ENCODE data around the gene CARMIL1.

- TF ChIP-seq, protein P1, sequence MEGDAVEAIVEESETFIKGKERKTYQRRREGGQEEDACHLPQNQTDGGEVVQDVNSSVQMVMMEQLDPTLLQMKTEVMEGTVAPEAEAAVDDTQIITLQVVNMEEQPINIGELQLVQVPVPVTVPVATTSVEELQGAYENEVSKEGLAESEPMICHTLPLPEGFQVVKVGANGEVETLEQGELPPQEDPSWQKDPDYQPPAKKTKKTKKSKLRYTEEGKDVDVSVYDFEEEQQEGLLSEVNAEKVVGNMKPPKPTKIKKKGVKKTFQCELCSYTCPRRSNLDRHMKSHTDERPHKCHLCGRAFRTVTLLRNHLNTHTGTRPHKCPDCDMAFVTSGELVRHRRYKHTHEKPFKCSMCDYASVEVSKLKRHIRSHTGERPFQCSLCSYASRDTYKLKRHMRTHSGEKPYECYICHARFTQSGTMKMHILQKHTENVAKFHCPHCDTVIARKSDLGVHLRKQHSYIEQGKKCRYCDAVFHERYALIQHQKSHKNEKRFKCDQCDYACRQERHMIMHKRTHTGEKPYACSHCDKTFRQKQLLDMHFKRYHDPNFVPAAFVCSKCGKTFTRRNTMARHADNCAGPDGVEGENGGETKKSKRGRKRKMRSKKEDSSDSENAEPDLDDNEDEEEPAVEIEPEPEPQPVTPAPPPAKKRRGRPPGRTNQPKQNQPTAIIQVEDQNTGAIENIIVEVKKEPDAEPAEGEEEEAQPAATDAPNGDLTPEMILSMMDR (conservative IDR thresholded peaks at IDR 0.05 in 1 of 2, IDR thresholded peaks at IDR 0.05 in 1 of 2; ENCODE audit: extremely low read depth in 1 of 2, insufficient read depth in 1 of 2, low read depth in 1 of 2, low read length in 2 of 2), result no peak
- no peak for TF ChIP-seq EZH2 (IDR thresholded peaks at IDR 0.05; ENCODE audit: borderline replicate concordance, low read length)
Observed at GRCh38 chr6:25506020-25506419, 226.8 kb downstream of the CARMIL1 start.
